Gastroesophageal sphincter (tissue), 3 donors: ENCODE measurements around the gene MARCHF2.
"Not testable (repeated sequence)": the region's sequence is repeated elsewhere in the genome, so short reads cannot be mapped to it uniquely, and the experiment has no call there.

Source experiments
- CTCF ChIP-seq, 4 experiments: fragments of 200-600 bp in 2 of 4; fragments of 450-650 bp in 2 of 4; sonication (generic) in 1 of 4; IDR thresholded peaks; one replicate each; pipeline ENCODE4 v1.5.1; 2017 to 2019; ENCODE audit warnings: antibody characterized with exemption in 4 of 4, mild to moderate bottlenecking in 2 of 4, moderate library complexity in 2 of 4
- POLR2AphosphoS5 ChIP-seq: sonication (generic); formaldehyde crosslinking; IDR thresholded peaks from one replicate; pipeline ENCODE4 v1.6.1; 2017; ENCODE audit warnings: antibody characterized with exemption

GRCh38 chr19:8375766-8376165 is 37.3 kb upstream of the MARCHF2 start:
- TF ChIP-seq CTCF (IDR thresholded peaks at IDR 0.05); POLR2AphosphoS5: not testable (repeated sequence)
